Astrocyte of the cerebellum (primary cell): ENCODE results near the gene DIAPH3.

Source experiments
- DNase-seq: peaks from one replicate; pipeline ENCODE4 v3.0.0-alpha.2; 2011; ENCODE audit warnings: low read depth
- H3K4me3 ChIP-seq: 2 replicates; pipeline ENCODE4 v1.5.1; 2011; ENCODE audit warnings: mild to moderate bottlenecking, low read depth, low read length, moderate library complexity
- in situ Hi-C: cut with HindIII; loops from 2 replicates; pipeline ENCODE4 v1.10.0; 2017; ENCODE audit warnings: low sequenced_read_pairs
- TF ChIP-seq, protein P1 (sequence below): IDR thresholded peaks from 2 replicates; pipeline ENCODE4 v1.5.1; 2012; ENCODE audit warnings: low read length, low read depth, moderate library complexity, mild to moderate bottlenecking; ENCODE audit errors: missing control alignments

The DIAPH3 gene

DNA sequence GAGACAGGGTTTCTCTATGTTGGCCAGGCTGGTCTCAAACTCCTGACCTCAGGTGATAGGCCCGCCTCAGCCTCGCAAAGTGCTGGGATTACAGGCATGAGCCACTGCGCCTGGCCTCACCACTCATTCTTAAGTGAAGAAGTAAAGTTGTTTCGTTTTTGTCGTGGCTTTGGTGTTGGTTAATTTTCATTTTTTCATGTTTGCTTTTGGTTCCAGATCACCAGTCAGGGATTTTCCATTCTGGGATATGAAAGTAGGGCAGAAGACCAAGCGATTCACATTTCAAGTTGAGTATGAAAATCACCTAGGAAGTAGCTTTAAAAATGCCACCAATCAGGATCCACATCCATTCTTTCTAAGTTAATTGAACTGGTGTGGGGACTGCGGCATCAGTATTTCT is 289.9 kb downstream of the DIAPH3 start:
- in situ Hi-C loops: no loop called here
- DNase-seq: no peak
- no peak overlapping the region for H3K4me3 ChIP-seq
- TF ChIP-seq, protein P1, sequence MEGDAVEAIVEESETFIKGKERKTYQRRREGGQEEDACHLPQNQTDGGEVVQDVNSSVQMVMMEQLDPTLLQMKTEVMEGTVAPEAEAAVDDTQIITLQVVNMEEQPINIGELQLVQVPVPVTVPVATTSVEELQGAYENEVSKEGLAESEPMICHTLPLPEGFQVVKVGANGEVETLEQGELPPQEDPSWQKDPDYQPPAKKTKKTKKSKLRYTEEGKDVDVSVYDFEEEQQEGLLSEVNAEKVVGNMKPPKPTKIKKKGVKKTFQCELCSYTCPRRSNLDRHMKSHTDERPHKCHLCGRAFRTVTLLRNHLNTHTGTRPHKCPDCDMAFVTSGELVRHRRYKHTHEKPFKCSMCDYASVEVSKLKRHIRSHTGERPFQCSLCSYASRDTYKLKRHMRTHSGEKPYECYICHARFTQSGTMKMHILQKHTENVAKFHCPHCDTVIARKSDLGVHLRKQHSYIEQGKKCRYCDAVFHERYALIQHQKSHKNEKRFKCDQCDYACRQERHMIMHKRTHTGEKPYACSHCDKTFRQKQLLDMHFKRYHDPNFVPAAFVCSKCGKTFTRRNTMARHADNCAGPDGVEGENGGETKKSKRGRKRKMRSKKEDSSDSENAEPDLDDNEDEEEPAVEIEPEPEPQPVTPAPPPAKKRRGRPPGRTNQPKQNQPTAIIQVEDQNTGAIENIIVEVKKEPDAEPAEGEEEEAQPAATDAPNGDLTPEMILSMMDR: no peak

DNA sequence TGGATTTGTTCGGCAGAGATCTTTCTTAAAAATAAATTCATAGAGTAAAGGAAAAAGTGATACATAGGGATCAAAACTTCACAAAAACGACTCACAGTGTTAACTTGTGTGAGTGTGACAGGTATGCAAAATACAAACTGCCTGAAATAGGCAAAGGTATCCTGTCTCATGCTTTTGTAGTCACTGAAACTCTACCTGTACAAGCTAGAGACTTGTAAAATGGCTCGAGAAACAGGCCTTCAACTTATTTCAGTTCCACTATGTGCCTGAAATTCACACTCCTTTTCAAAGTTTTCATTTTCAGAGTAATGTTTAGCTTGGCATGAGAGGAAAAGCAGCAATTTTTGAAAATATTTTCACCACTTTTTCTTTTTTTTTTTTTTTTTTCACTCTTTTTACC is 290.4 kb downstream of the DIAPH3 start:
- H3K4me3 ChIP-seq: no peak overlapping the region
- in situ Hi-C loops: no loop called here
- DNase-seq: no peak
- TF ChIP-seq, protein P1: no peak

DNA sequence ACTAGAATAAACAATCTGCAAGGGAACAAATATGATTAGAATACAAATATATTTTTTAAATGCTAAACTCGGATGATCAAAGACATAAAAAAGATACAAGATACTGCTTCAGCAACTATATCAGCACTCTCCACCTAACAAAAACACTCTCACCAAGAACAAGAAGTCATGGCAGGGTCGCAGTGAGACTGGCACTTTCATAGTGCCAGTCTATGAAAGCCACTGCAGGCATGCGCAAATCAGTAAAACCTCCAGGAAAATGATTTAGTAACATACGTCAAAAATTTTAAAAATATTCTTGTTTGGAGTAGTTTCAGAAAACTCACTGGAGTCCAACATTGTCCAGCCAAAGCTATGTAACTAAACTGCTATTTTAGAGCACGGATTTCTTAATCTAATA is 295.9 kb downstream of the DIAPH3 start:
- TF ChIP-seq, protein P1: no peak
- in situ Hi-C loops: no loop called here
- no peak for DNase-seq
- H3K4me3 ChIP-seq: no peak overlapping the region

DNA sequence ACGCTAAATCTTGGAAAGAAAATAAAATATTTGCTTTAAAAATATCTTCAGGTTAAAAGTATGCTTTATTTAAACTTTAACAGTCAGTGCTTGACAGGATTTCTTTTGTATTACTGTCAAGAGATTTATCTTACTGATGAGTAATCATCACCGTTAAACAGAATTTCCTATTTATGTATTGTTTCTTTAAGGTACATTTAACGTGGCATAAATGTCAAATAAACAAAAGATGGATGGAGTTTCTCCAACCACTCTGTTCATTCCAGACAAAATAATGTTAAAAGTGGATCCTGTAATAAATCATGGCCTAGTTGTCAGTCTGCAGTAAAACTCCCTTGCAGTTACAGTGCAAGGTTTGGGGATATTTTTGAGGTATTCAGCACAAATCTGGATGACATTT is 298.3 kb downstream of the DIAPH3 start:
- TF ChIP-seq, protein P1: no peak
- in situ Hi-C loops: no loop called here

DNA sequence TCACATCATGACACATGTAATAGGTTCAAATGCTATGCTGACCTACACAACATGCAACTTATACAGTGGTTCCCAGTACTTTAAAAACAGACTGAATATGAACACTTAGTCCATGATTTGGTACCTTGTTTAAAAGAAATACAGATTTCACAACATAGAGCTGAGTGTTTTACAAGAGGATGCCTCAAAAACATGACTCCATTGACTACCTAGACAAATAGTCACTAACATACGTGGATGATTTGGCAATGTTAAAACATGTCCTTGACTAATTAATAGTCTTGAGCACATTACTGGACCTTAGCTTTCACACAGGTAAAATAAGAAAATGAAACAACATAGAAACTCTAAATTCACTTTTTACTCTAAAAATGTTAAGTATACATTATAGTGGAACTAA is 300.1 kb downstream of the DIAPH3 start:
- TF ChIP-seq, protein P1: no peak
- no peak overlapping the region for H3K4me3 ChIP-seq
- no peak for DNase-seq
- in situ Hi-C loops: no loop called here

More for the DNA sequence above, 298.3 kb downstream of the DIAPH3 start:
- DNase-seq: no peak
- no peak overlapping the region for H3K4me3 ChIP-seq

DNA sequence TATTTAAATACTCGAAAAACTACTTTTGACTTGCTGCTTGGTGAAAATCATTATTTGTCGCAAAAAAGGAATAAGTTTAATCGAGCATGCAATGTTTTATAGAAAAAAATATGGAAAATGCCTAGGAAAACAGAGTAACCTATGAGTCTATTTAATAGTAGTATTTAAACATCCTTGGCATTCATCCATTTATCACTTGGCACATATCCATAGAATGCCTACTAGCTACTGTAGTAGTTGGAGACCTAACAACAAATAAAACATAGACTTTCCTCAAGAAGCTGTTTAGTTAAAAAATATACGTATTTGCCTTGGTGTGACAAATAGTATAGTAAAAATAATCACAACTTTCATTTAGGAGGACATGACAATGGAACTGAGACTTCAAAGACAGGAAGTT is 302.1 kb downstream of the DIAPH3 start:
- TF ChIP-seq, protein P1: no peak
- in situ Hi-C loops: no loop called here
- no peak for DNase-seq
- no peak overlapping the region for H3K4me3 ChIP-seq

DNA sequence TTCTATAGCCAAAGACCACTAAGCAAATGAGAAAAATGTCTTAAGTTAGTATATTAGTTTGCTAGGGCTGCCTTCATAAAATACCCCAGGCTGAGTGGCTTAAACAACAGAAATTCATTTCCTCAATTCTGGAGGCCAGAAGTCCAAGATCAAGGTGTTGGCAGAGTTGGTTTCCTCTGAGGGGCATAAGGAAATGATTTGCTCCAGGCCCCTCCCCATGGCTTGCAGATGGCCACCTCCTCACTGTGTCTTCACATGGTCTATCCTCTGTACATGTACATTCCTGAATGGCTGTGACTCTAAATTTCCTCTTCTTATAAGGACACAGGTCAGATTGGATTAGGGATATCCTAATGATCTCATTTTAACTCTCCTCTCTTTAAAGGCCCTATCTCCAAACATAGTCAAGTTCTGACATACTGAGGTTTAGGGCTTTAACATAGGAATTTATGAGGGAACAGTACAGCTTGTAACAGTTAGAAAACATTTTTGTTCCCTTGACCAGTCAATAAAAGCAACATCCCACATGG is 307.4 kb downstream of the DIAPH3 start:
- H3K4me3 ChIP-seq: no peak overlapping the region
- in situ Hi-C loops: no loop called here
- TF ChIP-seq, protein P1: no peak
- DNase-seq: no peak
